SU-DHL-6 (cell line): Measurements from ENCODE around the gene RABGEF1.

ENCODE experiments used
- EZH2phosphoT487 ChIP-seq: fragments of 200-600 bp; sonication (generic), shearing (Covaris generic); conservative IDR thresholded peaks from 2 replicates; pipeline ENCODE4 v1.6.1; 2018; ENCODE audit warnings: mild to moderate bottlenecking, antibody characterized with exemption, low read length, moderate library complexity, mixed read lengths
- TF ChIP-seq, protein P1 (sequence below): fragments of 200-600 bp; sonication (generic); IDR thresholded peaks from one replicate; pipeline ENCODE4 v1.5.1; 2017; ENCODE audit warnings: antibody characterized with exemption, mild to moderate bottlenecking, low read length, moderate library complexity; ENCODE audit not compliant: insufficient read depth, poor library complexity, severe bottlenecking

DNA sequence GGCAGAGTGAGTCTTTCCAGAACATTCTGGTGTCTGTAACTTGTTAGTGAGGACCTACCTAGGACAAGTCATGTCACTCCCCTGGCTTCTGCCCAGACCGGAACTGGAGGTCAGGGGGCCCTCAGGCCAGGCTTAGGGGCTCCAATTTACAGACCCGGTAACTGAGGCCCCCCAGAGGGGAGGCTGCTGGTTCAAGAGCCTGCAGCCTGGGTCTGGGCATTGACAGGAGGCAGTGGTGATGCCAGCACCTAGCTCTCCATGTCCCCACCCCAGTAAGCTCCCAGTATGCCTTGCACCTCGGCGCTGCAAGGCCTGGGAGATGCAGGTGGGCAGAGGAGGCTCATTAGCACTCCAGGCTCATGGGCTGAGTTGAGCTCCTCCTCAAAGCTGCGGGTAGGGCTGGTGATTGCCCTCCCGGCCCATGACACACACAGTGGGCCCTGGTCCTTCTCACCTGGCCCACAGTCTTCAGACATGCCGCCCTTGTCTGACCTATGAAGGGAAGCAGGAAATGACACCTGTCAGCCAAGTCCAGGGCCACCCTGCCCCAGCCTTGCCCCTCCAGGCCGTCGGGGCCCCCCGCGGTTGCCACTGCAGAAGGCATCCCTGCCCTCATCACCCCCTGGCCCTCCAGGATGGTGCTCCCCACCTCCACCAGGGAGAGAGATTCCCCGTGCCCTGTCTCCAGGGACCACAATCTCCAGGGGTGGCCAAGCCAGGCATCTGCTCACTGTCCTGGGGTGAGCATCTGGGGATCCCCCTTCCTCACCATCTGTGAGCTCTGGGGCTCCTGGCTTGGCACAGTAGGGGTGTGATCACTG lies 92.2 kb downstream of the RABGEF1 start:
- TF ChIP-seq, protein P1, sequence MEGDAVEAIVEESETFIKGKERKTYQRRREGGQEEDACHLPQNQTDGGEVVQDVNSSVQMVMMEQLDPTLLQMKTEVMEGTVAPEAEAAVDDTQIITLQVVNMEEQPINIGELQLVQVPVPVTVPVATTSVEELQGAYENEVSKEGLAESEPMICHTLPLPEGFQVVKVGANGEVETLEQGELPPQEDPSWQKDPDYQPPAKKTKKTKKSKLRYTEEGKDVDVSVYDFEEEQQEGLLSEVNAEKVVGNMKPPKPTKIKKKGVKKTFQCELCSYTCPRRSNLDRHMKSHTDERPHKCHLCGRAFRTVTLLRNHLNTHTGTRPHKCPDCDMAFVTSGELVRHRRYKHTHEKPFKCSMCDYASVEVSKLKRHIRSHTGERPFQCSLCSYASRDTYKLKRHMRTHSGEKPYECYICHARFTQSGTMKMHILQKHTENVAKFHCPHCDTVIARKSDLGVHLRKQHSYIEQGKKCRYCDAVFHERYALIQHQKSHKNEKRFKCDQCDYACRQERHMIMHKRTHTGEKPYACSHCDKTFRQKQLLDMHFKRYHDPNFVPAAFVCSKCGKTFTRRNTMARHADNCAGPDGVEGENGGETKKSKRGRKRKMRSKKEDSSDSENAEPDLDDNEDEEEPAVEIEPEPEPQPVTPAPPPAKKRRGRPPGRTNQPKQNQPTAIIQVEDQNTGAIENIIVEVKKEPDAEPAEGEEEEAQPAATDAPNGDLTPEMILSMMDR = no peak
- TF ChIP-seq EZH2phosphoT487 = no peak
